HCT116 (cell line): ENCODE data around the gene ZBTB24. TPM values are rescaled to one million over a fixed set of nuclear protein-coding genes. Genes with fewer than 3 reads are reported as not detected.

Experiments used
- ATAC-seq: fragments of 200-7000 bp; cut with Tn5 transposase; 2 replicates; pipeline ENCODE4 v1.9.1; 2020; ENCODE audit warnings: mild to moderate bottlenecking, moderate library complexity
- BruUV-seq: library from RNA; stranded (reverse); fragments of 400-500 nt; replicated peaks from 2 replicates; lab custom pipeline; 2021; lab: Mats Ljungman, UMichigan
- CTCF ChIA-PET: fragments of 300-600 bp; sonication (Branson Sonifier 250); formaldehyde crosslinking; loops from one replicate; lab custom pipeline; 2021; ENCODE audit warnings: antibody characterized with exemption; lab: Charles Lee
- POLR2A ChIA-PET: fragments of 300-600, 350-600 bp; sonication (Branson Sonifier 250); formaldehyde crosslinking; loops from one replicate; lab custom pipeline; 2021; ENCODE audit warnings: antibody characterized with exemption; lab: Charles Lee
- RAD21 ChIA-PET, 2 experiments: fragments of 300-600 bp; sonication (Branson Sonifier 250); formaldehyde crosslinking; loops; one replicate each; lab custom pipeline; 2023; ENCODE audit warnings: low total read pairs in 2 of 2; ENCODE audit not compliant: uncharacterized antibody in 2 of 2, unreplicated experiment in 2 of 2, low non-redundant PET in 1 of 2; lab: Charles Lee
- DNase-seq: peaks from one replicate; pipeline ENCODE4 v3.0.0-alpha.2; 2010; ENCODE audit warnings: low read depth, low spot score
- H2AFZ ChIP-seq: fragments of 200-600 bp; shearing (Covaris generic), sonication (generic); 2 replicates; pipeline ENCODE4 v1.6.1; 2017; ENCODE audit warnings: low read depth, mixed run types, mixed read lengths, antibody characterized with exemption, low read length; ENCODE audit not compliant: poor library complexity, severe bottlenecking
- H3K27ac ChIP-seq: 2 replicates; pipeline ENCODE4 v1.5.1; 2012; ENCODE audit warnings: low read depth, low read length
- H3K27me3 ChIP-seq: fragments of 200-600 bp; sonication (generic); 2 replicates; pipeline ENCODE4 v1.6.1; 2016; ENCODE audit warnings: mixed run types, low read length, mixed read lengths; ENCODE audit not compliant: insufficient read depth
- H3K36me3 ChIP-seq, 2 experiments: fragments of 200-500 bp in 1 of 2; fragments of 200-600 bp in 1 of 2; sonication (Bioruptor generic) in 1 of 2; sonication (generic) in 1 of 2; 2 replicates each; pipeline versions ENCODE4 v1.5.1 to v1.6.1; 2014 to 2016; ENCODE audit warnings: low read length in 2 of 2, inconsistent platforms in 1 of 2, mixed read lengths in 1 of 2, mixed run types in 1 of 2; ENCODE audit not compliant: insufficient read depth in 2 of 2, control insufficient read depth in 1 of 2
- H3K4me1 ChIP-seq, 2 experiments: fragments of 200-600 bp in 1 of 2; sonication (generic) in 1 of 2; 2 replicates each; pipeline versions ENCODE4 v1.5.1 to v1.6.1; 2012 to 2017; ENCODE audit warnings: low read length in 2 of 2, inconsistent platforms in 1 of 2, mild to moderate bottlenecking in 1 of 2, mixed read lengths in 1 of 2, mixed run types in 1 of 2, moderate library complexity in 1 of 2; ENCODE audit not compliant: insufficient read depth in 2 of 2, control insufficient read depth in 1 of 2
- H3K4me2 ChIP-seq: fragments of 200-600 bp; sonication (generic); 2 replicates; pipeline ENCODE4 v1.6.1; 2017; ENCODE audit warnings: mixed run types, low read length, mixed read lengths
- H3K4me3 ChIP-seq, 2 experiments: fragments of 200-600 bp in 1 of 2; sonication (generic) in 1 of 2; replicated peaks in 1 of 2; 2 replicates each; pipeline ENCODE4 v1.5.1; 2011 to 2016; ENCODE audit warnings: low read length in 2 of 2, control low read depth in 1 of 2, low read depth in 1 of 2, mild to moderate bottlenecking in 1 of 2, mixed read lengths in 1 of 2, mixed run types in 1 of 2
- H3K79me2 ChIP-seq: fragments of 200-600 bp; sonication (generic); 2 replicates; pipeline ENCODE4 v1.6.1; 2017; ENCODE audit warnings: mild to moderate bottlenecking, mixed run types, low read length, moderate library complexity, mixed read lengths; ENCODE audit not compliant: insufficient read depth
- H3K9ac ChIP-seq: fragments of 200-600 bp; sonication (generic); 2 replicates; pipeline ENCODE4 v1.6.1; 2016; ENCODE audit warnings: low read length, mixed read lengths
- H3K9me2 ChIP-seq: fragments of 200-600 bp; sonication (generic), shearing (Covaris generic); 2 replicates; pipeline ENCODE4 v1.6.1; 2017; ENCODE audit warnings: mixed run types, mild to moderate bottlenecking, moderate library complexity; ENCODE audit not compliant: insufficient read depth
- H3K9me3 ChIP-seq, 2 experiments: fragments of 200-500 bp in 1 of 2; fragments of 200-600 bp in 1 of 2; sonication (Bioruptor generic) in 1 of 2; sonication (generic) in 1 of 2; 2 replicates each; pipeline ENCODE4 v1.6.1; 2014 to 2017; ENCODE audit warnings: low read length in 2 of 2, mixed read lengths in 2 of 2, inconsistent platforms in 1 of 2, low read depth in 1 of 2, mild to moderate bottlenecking in 1 of 2, mixed run types in 1 of 2, moderate library complexity in 1 of 2; ENCODE audit not compliant: control insufficient read depth in 1 of 2, insufficient read depth in 1 of 2
- H4K20me1 ChIP-seq: fragments of 200-600 bp; sonication (generic), shearing (Covaris generic); 2 replicates; pipeline ENCODE4 v1.6.1; 2017; ENCODE audit warnings: mixed run types, mild to moderate bottlenecking, moderate library complexity; ENCODE audit not compliant: insufficient read depth
- FOSL1 ChIP-seq: IDR thresholded peaks from 2 replicates; pipeline ENCODE4 v1.6.1; 2012; ENCODE audit warnings: low read depth
- intact Hi-C: fragments of 100-400 bp; cut with micrococcal nuclease; formaldehyde crosslinking; loops from 2 replicates; pipeline ENCODE4 v1.10.0; 2022
- total RNA-seq: library from RNA; stranded (reverse); gene quantifications from one replicate; pipeline ENCODE4 v1.2.1, GENCODE V29; 2021; ENCODE audit not compliant: unreplicated experiment
- TF ChIP-seq, protein P1 (sequence below): IDR thresholded peaks from 2 replicates; pipeline ENCODE4 v1.6.1; 2011; ENCODE audit warnings: mild to moderate bottlenecking, low read length, moderate library complexity; ENCODE audit not compliant: insufficient replicate concordance; ENCODE audit errors: extremely low read depth
- TF ChIP-seq, protein P2 (sequence below): IDR thresholded peaks from 2 replicates; pipeline ENCODE4 v1.6.1; 2012; ENCODE audit warnings: low read depth

The ZBTB24 gene
- total RNA-seq, 1 experiment from 2014 or later, result 11.3 TPM

DNA sequence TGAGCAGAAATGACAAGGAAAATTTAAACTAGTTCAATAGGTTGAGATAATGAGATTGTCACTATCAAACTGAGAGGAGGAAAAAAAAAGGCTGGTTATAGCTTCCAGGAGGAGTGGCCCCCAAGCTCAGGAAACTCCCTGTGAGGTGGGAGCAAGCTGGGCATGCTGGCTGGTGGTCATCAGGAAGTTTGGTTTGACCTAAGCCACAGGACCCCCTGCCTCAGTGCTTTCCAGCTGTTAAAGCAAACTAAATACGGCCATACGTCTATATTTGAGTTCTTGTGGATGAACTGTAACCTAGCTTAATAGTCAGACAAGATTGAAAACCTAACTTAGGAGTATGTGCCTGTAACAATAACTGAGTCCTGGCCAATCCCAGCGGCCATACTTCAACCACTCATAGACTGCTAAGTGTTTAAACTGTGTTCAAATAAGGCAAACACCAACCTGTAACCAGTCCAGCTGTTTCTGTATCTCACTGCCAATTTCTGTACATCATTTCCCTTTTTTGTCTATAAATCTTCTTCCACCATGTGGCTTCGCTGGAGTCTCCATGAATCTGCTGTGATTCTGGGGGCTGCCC, 24.6 kb upstream of the ZBTB24 start:
- no peaks in the 10 kb centered on the region for H3K79me2 ChIP-seq
- no peak for DNase-seq
- H3K9ac ChIP-seq, result no peak overlapping the region
- intact Hi-C loops, result no loop called here
- BruUV-seq, result no TSS peak
- ChIA-PET POLR2A (no interaction called here), RAD21 (no interaction called here), CTCF (interaction anchor here (0.6 kb wide), 1 partner anchor 205 kb away, joined by 3 read pairs; no protein-coding TSS in a partner anchor)
- H3K4me2 ChIP-seq, result no peak overlapping the region
- no peak for ATAC-seq
- no peaks in the 10 kb centered on the region for H3K27me3 ChIP-seq
- no peaks in the 10 kb centered on the region; a peak in 1 of 4 replicates for H3K4me1 ChIP-seq
- TF ChIP-seq, protein P1, sequence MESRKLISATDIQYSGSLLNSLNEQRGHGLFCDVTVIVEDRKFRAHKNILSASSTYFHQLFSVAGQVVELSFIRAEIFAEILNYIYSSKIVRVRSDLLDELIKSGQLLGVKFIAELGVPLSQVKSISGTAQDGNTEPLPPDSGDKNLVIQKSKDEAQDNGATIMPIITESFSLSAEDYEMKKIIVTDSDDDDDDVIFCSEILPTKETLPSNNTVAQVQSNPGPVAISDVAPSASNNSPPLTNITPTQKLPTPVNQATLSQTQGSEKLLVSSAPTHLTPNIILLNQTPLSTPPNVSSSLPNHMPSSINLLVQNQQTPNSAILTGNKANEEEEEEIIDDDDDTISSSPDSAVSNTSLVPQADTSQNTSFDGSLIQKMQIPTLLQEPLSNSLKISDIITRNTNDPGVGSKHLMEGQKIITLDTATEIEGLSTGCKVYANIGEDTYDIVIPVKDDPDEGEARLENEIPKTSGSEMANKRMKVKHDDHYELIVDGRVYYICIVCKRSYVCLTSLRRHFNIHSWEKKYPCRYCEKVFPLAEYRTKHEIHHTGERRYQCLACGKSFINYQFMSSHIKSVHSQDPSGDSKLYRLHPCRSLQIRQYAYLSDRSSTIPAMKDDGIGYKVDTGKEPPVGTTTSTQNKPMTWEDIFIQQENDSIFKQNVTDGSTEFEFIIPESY, result no peak
- H3K9me3 ChIP-seq, result no peaks in the 10 kb centered on the region
- H3K27ac ChIP-seq, result no peak overlapping the region
- H3K4me3 ChIP-seq, result no peak overlapping the region
- no peaks in the 10 kb centered on the region for H4K20me1 ChIP-seq
- no peak overlapping the region for H2AFZ ChIP-seq
- no peaks in the 10 kb centered on the region for H3K9me2 ChIP-seq
- no peaks in the 10 kb centered on the region for H3K36me3 ChIP-seq

DNA sequence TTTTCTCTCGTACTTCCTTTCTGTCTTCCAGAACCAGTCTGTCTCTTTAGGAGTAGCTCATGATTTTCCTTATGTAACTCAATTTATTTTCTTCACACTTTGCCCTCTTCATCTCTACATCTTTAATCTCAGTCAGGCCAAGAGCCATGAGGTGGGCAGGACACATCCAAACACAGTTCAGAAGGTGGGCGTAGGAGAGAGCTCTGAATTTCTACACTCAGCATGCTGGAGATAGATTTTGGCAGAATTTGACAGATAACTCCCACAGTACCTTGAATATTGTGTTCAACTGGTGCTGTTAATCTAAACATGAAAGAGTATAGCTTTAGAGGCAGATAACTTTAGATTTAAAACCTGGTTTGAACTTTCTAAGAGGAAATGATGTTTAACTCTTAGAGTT, 23.8 kb upstream of the ZBTB24 start:
- H3K9me2 ChIP-seq, result no peaks in the 10 kb centered on the region
- no peak overlapping the region for H2AFZ ChIP-seq
- H3K27ac ChIP-seq, result no peak overlapping the region
- RAD21 ChIA-PET, result no interaction called here
- CTCF ChIA-PET, result interaction anchor here (0.6 kb wide), 1 partner anchor 204 kb away, joined by 3 read pairs; no protein-coding TSS in a partner anchor
- intact Hi-C loops, result no loop called here
- H4K20me1 ChIP-seq, result no peaks in the 10 kb centered on the region
- no peak overlapping the region for H3K4me3 ChIP-seq
- no peak for DNase-seq
- POLR2A ChIA-PET, result no interaction called here
- no peak overlapping the region for H3K9ac ChIP-seq
- no TSS peak for BruUV-seq
- H3K4me1 ChIP-seq, result no peaks in the 10 kb centered on the region; a peak in 1 of 4 replicates
- no peaks in the 10 kb centered on the region for H3K9me3 ChIP-seq
- H3K79me2 ChIP-seq, result no peaks in the 10 kb centered on the region
- H3K4me2 ChIP-seq, result no peak overlapping the region
- no peaks in the 10 kb centered on the region for H3K36me3 ChIP-seq
- TF ChIP-seq, protein P2, sequence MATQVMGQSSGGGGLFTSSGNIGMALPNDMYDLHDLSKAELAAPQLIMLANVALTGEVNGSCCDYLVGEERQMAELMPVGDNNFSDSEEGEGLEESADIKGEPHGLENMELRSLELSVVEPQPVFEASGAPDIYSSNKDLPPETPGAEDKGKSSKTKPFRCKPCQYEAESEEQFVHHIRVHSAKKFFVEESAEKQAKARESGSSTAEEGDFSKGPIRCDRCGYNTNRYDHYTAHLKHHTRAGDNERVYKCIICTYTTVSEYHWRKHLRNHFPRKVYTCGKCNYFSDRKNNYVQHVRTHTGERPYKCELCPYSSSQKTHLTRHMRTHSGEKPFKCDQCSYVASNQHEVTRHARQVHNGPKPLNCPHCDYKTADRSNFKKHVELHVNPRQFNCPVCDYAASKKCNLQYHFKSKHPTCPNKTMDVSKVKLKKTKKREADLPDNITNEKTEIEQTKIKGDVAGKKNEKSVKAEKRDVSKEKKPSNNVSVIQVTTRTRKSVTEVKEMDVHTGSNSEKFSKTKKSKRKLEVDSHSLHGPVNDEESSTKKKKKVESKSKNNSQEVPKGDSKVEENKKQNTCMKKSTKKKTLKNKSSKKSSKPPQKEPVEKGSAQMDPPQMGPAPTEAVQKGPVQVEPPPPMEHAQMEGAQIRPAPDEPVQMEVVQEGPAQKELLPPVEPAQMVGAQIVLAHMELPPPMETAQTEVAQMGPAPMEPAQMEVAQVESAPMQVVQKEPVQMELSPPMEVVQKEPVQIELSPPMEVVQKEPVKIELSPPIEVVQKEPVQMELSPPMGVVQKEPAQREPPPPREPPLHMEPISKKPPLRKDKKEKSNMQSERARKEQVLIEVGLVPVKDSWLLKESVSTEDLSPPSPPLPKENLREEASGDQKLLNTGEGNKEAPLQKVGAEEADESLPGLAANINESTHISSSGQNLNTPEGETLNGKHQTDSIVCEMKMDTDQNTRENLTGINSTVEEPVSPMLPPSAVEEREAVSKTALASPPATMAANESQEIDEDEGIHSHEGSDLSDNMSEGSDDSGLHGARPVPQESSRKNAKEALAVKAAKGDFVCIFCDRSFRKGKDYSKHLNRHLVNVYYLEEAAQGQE, result no peak
- no peak for TF ChIP-seq FOSL1
- no peak for ATAC-seq
- no peaks in the 10 kb centered on the region for H3K27me3 ChIP-seq
